Stimulated activated naive B cell treated with anti-CD40 and anti-IgM and Interleukin-4, amounts not matched to agents 10 μg/mL and 1 μg/mL and 100 μg/mL, for 72 hours (primary cell): ENCODE results near the gene HEY2.
"Not testable (repeated sequence)": the region's sequence is repeated elsewhere in the genome, so short reads cannot be mapped to it uniquely, and the experiment has no call there.

Source experiments
- ATAC-seq, 2 donors: fragments of 150-1000 bp; cut with Tn5 transposase; replicated peaks; 2 replicates each; pipeline ENCODE4 v1.10.0; 2021; ENCODE audit warnings: moderate library complexity in 1 of 2
- DNase-seq: peaks from one replicate; pipeline ENCODE4 v3.0.0; 2021
- H3K27ac Mint-ChIP-seq: one replicate; pipeline ENCODE4 v1.8.0; 2022; ENCODE audit warnings: mild to moderate bottlenecking, mixed read lengths
- H3K27me3 Mint-ChIP-seq, 2 donors: one replicate each; pipeline ENCODE4 v1.8.0; 2022; ENCODE audit warnings: mixed read lengths in 2 of 2
- H3K36me3 Mint-ChIP-seq, 2 donors: one replicate each; pipeline ENCODE4 v1.8.0; 2022; ENCODE audit warnings: mixed read lengths in 2 of 2, mild to moderate bottlenecking in 1 of 2
- H3K4me1 Mint-ChIP-seq, 2 donors: one replicate each; pipeline ENCODE4 v1.8.0; 2022; ENCODE audit warnings: mixed read lengths in 2 of 2, mild to moderate bottlenecking in 1 of 2
- H3K4me3 Mint-ChIP-seq, 2 donors: one replicate each; pipeline ENCODE4 v1.8.0; 2022; ENCODE audit warnings: mild to moderate bottlenecking in 2 of 2, mixed read lengths in 2 of 2, moderate library complexity in 1 of 2
- H3K9me3 Mint-ChIP-seq, 2 donors: one replicate each; pipeline ENCODE4 v1.8.0; 2022; ENCODE audit warnings: mixed read lengths in 2 of 2, mild to moderate bottlenecking in 1 of 2

Gene HEY2

DNA sequence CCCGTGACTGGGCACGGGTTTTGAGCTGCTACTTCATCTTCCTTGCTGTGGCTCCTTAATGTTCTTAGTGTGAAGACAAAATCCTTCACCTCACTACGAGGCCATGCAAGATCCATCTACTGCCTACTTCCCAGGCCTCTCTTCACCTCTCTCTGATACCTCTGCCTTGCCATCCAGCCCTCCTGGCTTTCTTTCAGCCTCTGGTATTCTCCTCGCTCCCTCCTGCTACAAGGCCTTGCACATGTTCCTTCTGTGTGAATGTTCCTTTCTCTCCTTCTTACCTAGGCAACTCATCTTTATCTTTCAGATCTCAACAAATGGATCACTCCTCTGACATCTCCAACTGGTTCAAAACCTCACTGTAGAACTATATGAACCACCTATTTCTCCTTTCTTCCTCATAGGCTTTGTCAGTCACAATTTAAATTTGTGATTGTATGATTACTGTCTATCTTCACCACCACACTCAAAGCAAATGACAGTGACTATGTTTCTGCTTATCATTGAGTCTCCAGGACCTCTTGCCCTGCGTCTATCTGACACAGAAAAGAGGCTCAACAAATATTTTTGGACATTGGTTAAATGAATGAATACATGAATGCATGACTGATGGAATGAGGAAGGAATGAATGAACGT lies 19.8 kb downstream of the HEY2 start:
- no peak for DNase-seq
- Mint-ChIP-seq H3K36me3 (no peaks in the 10 kb centered on the region), H3K27me3 (peaks cover 7 to 18% of the 10 kb centered on the region in 2 donors), H3K27ac (no peak overlapping the region), H3K4me3 (no peak overlapping the region), H3K4me1 (no peaks in the 10 kb centered on the region), H3K9me3 (no peaks in the 10 kb centered on the region)
- ATAC-seq = no peak

DNA sequence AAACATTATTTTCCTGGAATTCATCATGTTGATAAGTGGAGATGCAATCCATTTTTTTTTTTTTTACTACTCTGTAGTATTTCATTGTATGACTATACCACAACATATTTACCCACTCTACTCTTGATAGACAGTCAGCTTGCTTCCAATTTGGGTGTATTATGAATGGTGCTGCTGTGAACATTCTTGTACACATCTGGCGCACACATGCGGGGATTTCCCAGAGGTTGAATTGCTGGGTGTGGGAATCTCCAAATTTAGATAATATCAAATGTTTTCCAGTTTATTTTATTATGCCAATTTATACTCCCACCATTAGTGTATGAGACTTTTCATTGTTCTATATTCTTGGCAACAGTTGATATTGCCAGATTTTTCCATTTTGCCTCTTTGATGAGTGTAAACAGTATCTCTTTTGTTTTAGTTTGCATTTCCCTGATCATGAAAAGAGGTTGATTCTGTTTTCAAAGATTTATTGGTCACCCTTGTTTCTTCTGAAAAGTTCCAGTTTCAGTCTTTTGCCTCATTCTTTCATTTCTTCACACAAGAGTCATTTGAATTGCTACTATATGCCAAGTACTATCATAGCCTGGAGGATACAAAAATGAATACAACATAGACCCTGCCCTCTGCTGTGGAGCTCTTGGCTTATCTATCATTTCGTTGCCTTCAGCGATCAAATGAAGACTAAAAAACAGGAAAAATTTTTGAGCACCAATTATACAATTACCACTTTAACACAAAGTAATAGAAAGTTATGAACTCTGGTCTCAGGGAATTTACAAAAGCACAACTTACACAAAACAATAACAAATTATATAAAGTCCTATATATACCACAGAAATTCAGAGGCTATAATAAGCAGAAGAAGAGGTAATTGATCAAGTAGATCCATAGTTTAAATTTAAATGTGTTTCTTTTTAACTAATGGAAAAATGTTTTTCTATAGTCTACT lies 24.2 kb downstream of the HEY2 start:
- H3K27ac Mint-ChIP-seq = no peak overlapping the region
- no peaks in the 10 kb centered on the region for H3K36me3 Mint-ChIP-seq
- ATAC-seq = no peak
- no peak overlapping the region for H3K4me3 Mint-ChIP-seq
- DNase-seq = no peak
- H3K4me1 Mint-ChIP-seq = no peaks in the 10 kb centered on the region
- H3K27me3 Mint-ChIP-seq = peaks cover 0 to 6% of the 10 kb centered on the region in 2 donors
- no peaks in the 10 kb centered on the region for H3K9me3 Mint-ChIP-seq

DNA sequence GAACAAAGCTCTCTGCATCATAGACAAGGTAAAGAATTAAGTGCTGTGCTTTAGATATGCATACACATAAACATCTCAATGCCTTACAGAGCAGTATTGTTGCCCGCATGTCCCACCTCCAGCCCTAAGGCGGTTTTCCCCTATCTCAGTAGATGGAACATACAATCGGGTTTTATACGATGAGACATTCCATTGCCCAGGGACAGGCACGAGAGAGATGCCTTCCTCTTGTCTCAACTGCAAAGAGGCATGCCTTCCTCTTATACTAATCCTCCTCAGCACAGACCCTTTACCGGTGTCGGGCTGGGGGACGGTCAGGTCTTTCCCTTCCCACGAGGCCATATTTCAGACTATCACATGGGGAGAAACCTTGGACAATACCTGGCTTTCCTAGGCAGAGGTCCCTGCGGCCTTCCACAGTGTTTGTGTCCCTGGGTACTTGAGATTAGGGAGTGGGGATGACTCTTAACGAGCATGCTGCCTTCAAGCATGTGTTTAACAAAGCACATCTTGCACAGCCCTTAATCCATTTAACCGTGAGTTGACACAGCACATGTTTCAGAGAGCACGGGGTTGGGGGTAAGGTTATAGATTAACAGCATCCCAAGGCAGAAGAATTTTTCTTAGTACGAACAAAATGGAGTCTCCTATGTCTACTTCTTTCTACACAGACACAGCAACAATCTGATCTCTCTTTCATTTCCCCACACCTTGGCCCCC lies 26.8 kb downstream of the HEY2 start:
- not testable (repeated sequence) for H3K27ac Mint-ChIP-seq, H3K27me3 Mint-ChIP-seq, H3K4me1 Mint-ChIP-seq, H3K36me3 Mint-ChIP-seq, H3K4me3 Mint-ChIP-seq, H3K9me3 Mint-ChIP-seq, DNase-seq, ATAC-seq

DNA sequence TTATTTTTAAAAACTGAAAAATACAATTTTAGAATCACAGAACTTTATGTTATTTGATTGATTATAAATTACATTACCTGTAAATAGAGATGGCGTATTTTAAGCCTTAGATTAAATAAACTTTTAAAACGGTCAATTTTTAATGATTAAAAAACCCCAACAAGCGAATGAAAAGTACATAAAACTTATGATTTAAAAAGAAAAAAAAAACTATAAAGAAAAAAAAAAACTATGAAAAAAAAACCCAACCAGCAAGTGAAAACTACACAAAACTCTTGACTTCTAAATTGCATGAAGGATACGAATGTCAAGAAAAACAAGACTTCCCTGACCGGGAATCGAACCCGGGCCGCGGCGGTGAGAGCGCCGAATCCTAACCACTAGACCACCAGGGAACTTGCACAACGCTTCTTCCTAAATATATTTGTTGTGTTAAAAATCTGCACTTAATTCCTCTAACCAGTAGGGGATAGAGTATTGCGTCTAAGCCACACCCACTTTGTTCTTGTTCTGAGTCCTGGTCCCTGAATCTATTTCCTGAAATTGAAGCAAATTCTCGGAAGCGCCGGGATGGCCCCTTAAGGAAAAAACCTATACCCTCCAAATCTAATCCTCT lies 30.6 kb downstream of the HEY2 start:
- ATAC-seq (peak; percentile 88 to 90), DNase-seq (peak; percentile 76)
- Mint-ChIP-seq H3K27me3 (no peaks in the 10 kb centered on the region), H3K27ac (no peak overlapping the region), H3K36me3 (no peaks in the 10 kb centered on the region), H3K9me3 (no peaks in the 10 kb centered on the region), H3K4me3 (no peak overlapping the region), H3K4me1 (peaks cover 5 to 8% of the 10 kb centered on the region in 2 donors)

DNA sequence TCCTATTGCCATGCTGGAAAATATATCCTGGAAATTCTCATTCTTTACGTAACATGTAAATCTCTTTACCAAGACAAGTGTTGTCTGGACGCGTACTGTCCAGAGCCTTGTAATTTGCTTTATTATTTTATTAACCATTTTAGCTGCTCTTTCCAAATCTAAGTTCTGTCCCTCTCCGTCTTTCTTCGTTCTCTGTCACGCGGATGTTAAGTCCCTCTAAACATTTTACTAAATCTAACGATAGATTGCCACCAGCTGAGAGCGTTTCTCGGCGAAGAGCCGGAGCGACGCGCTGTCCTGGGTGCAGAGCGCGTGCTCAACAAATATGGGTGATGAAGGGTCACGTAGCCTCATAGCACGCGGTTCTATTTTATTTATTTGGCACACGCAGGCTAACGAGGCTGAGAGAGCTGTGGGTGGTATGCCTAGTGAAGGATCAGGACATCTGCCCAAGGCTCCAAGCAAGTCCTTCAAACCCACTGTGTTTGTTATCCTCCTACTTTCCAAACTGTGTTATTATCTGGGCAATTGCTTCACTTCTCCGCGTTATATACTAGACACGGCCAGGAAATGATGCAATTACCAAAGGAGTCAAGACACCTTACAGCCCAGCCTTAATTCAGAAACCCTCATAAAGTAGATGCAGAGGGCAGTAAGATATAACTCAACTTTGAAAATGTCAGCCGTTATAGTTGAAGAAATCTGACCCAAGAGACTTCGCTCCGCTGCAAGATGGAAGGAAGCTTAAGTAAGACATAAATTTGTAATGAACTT lies 31.3 kb downstream of the HEY2 start:
- H3K36me3 Mint-ChIP-seq = no peaks in the 10 kb centered on the region
- peak; percentile 88 to 89 for ATAC-seq
- no peak overlapping the region for H3K27ac Mint-ChIP-seq
- no peak overlapping the region for H3K4me3 Mint-ChIP-seq
- DNase-seq = peak; percentile 49
- H3K4me1 Mint-ChIP-seq = peaks cover 5 to 8% of the 10 kb centered on the region in 2 donors
- H3K27me3 Mint-ChIP-seq = no peaks in the 10 kb centered on the region
- H3K9me3 Mint-ChIP-seq = no peaks in the 10 kb centered on the region

DNA sequence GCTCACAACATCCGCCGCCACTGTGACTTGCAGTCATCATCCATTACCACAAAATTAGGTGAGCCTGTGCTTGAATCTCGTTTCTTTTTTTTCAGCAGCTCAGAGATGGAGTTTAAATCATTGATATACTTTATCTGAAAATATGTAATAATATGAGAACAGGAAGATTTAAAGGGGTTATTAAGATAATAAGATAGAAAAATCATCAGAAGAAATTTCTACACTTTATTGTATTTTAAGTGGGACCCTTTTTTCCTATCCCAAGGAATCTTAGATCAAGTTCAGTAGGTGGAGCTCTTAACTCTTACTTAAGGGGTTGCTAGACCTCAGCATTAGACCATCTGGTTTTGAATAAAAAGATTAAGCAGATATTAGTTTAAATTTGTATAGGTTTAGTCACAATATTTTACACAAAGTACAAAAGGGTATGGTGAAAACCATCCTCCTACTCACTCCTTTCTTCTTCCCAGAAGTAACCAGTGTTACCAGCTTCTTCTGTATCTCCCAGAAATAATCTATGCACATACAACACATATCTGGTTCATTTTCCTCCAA lies 32.0 kb downstream of the HEY2 start:
- DNase-seq = no peak
- peaks cover 0 to 3% of the 10 kb centered on the region in 2 donors for H3K36me3 Mint-ChIP-seq
- H3K4me3 Mint-ChIP-seq = no peak overlapping the region
- no peak overlapping the region for H3K27ac Mint-ChIP-seq
- ATAC-seq = peak; percentile 39 to 50
- H3K9me3 Mint-ChIP-seq = no peaks in the 10 kb centered on the region
- H3K27me3 Mint-ChIP-seq = no peaks in the 10 kb centered on the region
- H3K4me1 Mint-ChIP-seq = peaks cover 5 to 8% of the 10 kb centered on the region in 2 donors

DNA sequence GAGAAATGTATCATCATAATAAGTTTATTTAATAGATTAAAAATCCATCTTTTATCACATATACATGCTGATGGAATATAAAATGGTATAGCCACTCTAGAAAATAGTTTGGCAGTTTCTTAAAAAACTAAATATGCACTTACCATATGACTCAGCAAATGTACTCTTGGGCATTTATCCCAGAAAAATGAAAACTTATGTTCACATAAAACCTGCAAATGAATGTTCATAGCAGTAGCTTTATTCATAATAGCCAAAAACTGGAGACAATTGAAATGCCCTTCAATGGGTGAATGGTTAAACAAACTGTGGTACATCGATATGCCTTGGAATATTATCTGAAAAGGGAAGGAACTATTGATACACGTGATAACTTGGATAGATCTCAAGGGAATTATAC lies 34.9 kb downstream of the HEY2 start:
- Mint-ChIP-seq H3K27ac (no peak overlapping the region), H3K27me3 (no peaks in the 10 kb centered on the region), H3K4me1 (peaks cover 7 to 13% of the 10 kb centered on the region in 2 donors), H3K9me3 (no peaks in the 10 kb centered on the region), H3K4me3 (no peak overlapping the region), H3K36me3 (peaks cover 0 to 3% of the 10 kb centered on the region in 2 donors)
- DNase-seq (no peak), ATAC-seq (no peak)

DNA sequence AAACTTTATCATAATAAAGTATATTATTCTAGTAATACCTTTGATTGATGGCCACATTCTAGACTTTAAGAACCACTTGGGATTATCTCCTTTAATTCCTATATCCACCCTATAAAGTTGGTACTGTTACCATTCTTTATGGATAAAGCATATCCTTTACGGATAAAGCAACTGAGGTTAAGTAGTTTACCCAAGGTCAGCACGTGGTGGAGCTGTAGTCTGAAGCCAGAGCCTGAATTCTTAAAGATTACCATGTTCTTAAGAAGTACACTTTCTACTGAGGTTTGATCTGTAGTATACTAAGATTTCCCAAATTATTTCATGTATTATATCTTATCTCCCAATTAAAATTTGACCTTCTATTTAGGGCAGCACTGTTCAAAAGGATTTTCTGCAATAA lies 38.4 kb downstream of the HEY2 start:
- no peaks in the 10 kb centered on the region for H3K9me3 Mint-ChIP-seq
- peaks cover 22 to 30% of the 10 kb centered on the region in 2 donors for H3K4me1 Mint-ChIP-seq
- H3K36me3 Mint-ChIP-seq = peaks cover 0 to 3% of the 10 kb centered on the region in 2 donors
- no peak for ATAC-seq
- H3K27me3 Mint-ChIP-seq = no peaks in the 10 kb centered on the region
- no peak overlapping the region for H3K27ac Mint-ChIP-seq
- no peak overlapping the region for H3K4me3 Mint-ChIP-seq
- DNase-seq = no peak

DNA sequence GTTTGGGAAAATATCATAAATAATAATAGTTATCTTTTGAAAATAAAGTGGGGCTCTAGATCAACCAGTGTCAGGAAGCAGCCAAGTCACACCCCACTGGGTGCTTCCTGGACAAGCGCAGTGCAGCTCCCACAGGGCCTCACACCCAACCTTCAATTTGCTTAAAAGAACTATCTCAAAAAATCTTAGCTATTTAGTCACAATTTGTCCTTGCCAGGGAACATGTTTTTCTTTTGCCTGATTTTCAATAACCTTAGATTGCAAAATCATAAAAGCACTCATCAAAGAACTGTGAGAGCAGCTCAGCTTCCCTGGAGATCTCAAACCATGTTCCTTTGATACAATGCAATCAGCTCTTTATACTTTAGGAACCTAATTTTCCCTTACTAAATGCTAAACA lies 39.7 kb downstream of the HEY2 start:
- H3K4me1 Mint-ChIP-seq = peaks cover 29 to 43% of the 10 kb centered on the region in 2 donors
- no peak for ATAC-seq
- peak overlapping the region; percentile 93 for H3K27ac Mint-ChIP-seq
- H3K27me3 Mint-ChIP-seq = no peaks in the 10 kb centered on the region
- DNase-seq = no peak
- no peaks in the 10 kb centered on the region for H3K9me3 Mint-ChIP-seq
- H3K4me3 Mint-ChIP-seq = peak overlapping the region in 1 of 2 donors; percentile 91
- peaks cover 0 to 3% of the 10 kb centered on the region in 2 donors for H3K36me3 Mint-ChIP-seq

DNA sequence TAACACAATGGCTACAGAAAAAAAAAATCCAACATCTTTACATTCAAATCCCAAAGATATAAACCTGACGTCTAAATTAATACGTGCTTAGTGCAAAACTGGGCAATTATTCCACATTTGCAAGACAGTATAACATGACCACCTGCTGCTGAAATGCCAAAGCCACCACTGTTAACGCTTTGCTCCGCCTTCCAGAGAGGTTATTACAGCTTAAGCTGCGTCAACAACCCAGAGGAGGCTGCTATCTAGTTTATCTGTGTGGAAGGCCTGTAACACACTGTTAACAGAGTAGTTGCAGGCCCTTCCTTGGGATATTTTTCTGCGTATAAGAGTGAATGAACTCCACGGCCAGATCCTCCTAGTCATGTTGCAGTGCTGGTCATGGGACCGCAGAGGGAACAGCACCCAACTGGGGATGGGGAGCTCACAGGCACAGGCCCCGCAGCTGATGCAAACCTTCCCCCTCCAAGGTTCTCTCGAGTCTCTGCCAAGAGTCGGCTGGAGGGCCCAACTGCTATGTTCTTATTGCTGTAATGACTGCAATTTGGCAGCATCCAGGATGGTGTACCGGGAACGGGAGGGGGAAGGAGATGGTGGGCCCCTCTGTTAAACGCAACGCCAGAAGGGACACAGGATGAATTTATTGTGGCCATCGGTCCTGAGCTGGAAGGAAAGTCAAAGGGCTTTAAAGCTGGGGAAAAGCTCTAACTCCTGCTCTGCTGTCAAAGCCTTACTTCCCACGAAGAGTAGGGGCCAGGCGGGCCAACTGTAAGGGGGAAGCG lies 40.3 kb downstream of the HEY2 start:
- DNase-seq = no peak
- Mint-ChIP-seq H3K4me1 (peaks cover 27 to 43% of the 10 kb centered on the region in 2 donors), H3K27me3 (no peaks in the 10 kb centered on the region), H3K36me3 (peaks cover 0 to 3% of the 10 kb centered on the region in 2 donors), H3K4me3 (peak overlapping the region; percentile 85 to 91), H3K27ac (peak overlapping the region; percentile 93), H3K9me3 (no peaks in the 10 kb centered on the region)
- peak; percentile 26 to 33 for ATAC-seq

DNA sequence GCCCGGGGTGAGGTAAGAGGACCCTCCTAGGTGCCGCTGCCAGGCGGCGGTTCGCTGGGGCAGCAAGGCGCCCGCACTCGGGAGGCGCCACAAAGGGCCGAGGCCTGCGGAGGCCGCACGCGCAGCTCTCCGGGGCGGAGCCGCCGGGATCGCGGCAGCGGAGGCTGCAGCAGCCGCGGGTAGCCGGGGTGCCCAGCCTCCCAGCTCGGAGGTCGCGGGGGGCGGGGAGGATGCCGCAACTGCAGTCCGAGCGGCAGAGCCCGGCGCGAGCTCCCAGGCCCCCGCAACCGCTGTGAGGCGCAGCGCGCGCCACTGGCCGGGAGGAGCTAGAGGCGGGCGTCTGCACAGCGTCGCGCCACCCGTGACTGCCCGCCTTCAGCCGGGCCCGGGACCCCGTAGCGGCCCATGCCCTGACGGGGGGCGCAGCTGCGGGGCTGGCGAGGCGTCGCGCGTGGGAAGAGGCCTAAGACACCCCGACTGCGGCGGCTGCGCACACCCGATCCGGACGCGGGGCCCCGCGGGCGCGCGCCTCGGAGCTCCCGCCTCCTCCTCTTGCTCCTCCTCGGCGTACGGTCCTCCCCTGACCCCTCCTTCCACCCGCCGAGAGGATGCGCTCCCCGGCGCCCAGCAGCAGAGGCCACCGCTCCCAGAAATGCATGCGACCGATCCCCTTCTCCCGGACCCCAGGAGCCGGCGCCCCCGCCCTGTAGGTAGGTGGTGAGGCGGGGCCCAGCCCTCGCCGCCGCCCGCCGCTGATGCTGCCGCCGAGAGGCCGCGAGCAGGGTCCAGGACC lies 41.1 kb downstream of the HEY2 start, which contains the start of gene NCOA7:
Gene NCOA7, plus strand, starts transcription at position 603 of the 793 bp plus-strand sequence. CDS start 24,395 bp downstream, outside the sequence.
- peak; percentile 69 for DNase-seq
- peaks cover 29 to 47% of the 10 kb centered on the region in 2 donors for H3K4me1 Mint-ChIP-seq
- H3K9me3 Mint-ChIP-seq = no peaks in the 10 kb centered on the region
- H3K27me3 Mint-ChIP-seq = peaks cover 0 to 2% of the 10 kb centered on the region in 2 donors
- peaks cover 2 to 3% of the 10 kb centered on the region in 2 donors for H3K36me3 Mint-ChIP-seq
- H3K4me3 Mint-ChIP-seq = peak within 1 kb of the TSS; percentile 90 to 91
- H3K27ac Mint-ChIP-seq = peak within 1 kb of the TSS; percentile 93
- ATAC-seq = peak; percentile 76 to 81
